ENCODE measurements around the gene MBNL2. TPM values are rescaled to one million over a fixed set of nuclear protein-coding genes. Genes with fewer than 3 reads are reported as not detected.

Gene MBNL2
- total and polyA plus RNA-seq, 2 experiments from 2014 or later, result 27.4 to 97.9 TPM

DNA sequence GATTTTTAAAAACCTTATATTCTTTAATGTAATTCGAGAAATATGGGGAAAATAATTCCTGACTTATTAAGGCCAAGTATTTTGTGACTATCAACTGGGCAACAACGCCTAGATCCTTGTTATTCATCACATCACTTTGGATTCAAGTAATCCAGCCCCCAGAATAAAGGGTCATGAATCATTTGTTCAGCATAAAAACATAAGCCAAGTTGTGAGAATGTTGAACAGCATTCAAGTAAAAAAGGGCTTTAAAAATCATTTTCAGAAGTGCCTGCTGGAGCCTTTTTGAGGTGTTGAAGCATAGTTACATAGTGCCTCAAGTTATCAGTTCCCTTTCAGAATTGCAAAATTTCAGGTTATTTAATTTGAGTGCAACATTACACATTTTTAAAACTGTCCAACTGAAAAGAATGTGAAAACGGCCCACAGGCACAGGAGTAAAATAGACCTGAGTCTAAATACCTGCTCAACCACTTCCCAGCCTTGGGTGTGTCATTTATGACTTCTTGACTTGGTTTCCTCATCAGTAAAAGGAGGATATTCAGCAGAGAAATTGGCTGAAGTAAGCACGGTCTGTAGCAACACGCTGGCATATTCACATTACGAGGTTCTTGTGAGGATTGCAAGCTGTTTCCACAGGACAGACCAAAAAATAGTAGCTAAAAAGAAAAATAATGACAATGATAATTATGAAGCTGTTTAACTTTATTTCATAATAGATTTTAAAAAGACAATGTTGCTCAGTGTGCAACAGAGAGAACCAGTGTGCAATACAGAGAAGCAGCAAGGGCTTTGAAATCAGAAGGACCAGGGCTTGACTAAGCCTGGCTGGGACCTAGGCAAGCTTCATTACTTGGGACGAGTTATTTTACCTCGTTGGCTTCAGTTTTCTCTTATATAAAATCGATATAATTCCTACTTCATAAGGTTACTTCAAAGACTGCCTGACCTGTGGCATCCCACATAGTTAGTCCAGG is 56.6 kb downstream of the MBNL2 start:
- WGBS (ENCODE audit: low lambda C conversion rate, missing lambda C conversion rate), result 77% methylated on average over 9 of the region's 9 CpGs

DNA sequence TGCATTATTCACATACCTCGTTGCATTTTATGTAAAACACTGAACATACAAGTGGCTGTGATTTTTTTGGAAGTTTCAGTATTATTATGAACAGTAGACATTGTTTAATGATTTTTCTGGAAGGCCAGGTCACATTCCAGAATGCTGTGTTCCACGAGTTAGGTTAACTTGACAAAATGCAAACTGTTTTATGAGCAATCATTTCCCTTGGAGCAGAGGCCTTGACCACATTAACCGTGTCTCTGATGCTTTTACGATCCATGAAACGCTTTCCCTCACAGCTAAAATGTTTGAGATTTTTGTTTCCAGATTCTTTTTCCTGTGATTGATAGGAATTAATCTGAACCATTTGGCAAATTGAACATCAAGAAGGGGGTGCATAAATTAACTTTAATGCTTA is 57.8 kb downstream of the MBNL2 start:
- peaks cover 92% of the 10 kb centered on the region for H3K79me2 ChIP-seq
- H3K9me3 ChIP-seq (ENCODE audit: low read depth), result no peaks in the 10 kb centered on the region
- 27% methylated on average over 5 of the region's 5 CpGs for WGBS (ENCODE audit: low lambda C conversion rate, missing lambda C conversion rate)
- no peak overlapping the region for H2AFZ ChIP-seq
- peaks cover 48% of the 10 kb centered on the region for H3K4me1 ChIP-seq (ENCODE audit: insufficient read depth)
- H3K36me3 ChIP-seq (replicated peaks; ENCODE audit: insufficient read depth, low read depth), result no peaks in the 10 kb centered on the region
- no peak overlapping the region for H3K4me3 ChIP-seq
- no peaks in the 10 kb centered on the region for H3K27me3 ChIP-seq
- no peaks in the 10 kb centered on the region for H3K9me2 ChIP-seq (replicated peaks; ENCODE audit: insufficient read depth)
- H4K20me1 ChIP-seq (ENCODE audit: insufficient read depth, poor library complexity, severe bottlenecking), result peaks cover 50% of the 10 kb centered on the region
- peak overlapping the region; percentile 77 for H3K27ac ChIP-seq
- TF ChIP-seq EZH2phosphoT487 (IDR thresholded peaks at IDR 0.05; ENCODE audit: low read depth, severe bottlenecking, unreplicated experiment) (no peak), EZH2 (IDR thresholded peaks at IDR 0.05; ENCODE audit: borderline replicate concordance) (no peak)
- TF ChIP-seq, protein P1, sequence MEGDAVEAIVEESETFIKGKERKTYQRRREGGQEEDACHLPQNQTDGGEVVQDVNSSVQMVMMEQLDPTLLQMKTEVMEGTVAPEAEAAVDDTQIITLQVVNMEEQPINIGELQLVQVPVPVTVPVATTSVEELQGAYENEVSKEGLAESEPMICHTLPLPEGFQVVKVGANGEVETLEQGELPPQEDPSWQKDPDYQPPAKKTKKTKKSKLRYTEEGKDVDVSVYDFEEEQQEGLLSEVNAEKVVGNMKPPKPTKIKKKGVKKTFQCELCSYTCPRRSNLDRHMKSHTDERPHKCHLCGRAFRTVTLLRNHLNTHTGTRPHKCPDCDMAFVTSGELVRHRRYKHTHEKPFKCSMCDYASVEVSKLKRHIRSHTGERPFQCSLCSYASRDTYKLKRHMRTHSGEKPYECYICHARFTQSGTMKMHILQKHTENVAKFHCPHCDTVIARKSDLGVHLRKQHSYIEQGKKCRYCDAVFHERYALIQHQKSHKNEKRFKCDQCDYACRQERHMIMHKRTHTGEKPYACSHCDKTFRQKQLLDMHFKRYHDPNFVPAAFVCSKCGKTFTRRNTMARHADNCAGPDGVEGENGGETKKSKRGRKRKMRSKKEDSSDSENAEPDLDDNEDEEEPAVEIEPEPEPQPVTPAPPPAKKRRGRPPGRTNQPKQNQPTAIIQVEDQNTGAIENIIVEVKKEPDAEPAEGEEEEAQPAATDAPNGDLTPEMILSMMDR (IDR thresholded peaks at IDR 0.05; ENCODE audit: poor library complexity), result no peak
- peak overlapping the region; percentile 41 for H3K4me2 ChIP-seq
- no peak for DNase-seq (ENCODE audit: low spot score)

More for the DNA sequence above, 56.6 kb downstream of the MBNL2 start:
- no peaks in the 10 kb centered on the region for H3K36me3 ChIP-seq (replicated peaks; ENCODE audit: insufficient read depth, low read depth)
- no peaks in the 10 kb centered on the region for H3K27me3 ChIP-seq
- peak overlapping the region; percentile 41 for H3K4me2 ChIP-seq
- H3K9me3 ChIP-seq (ENCODE audit: low read depth), result no peaks in the 10 kb centered on the region
- DNase-seq (ENCODE audit: low spot score), result no peak
- peaks cover 87% of the 10 kb centered on the region for H3K79me2 ChIP-seq
- H4K20me1 ChIP-seq (ENCODE audit: insufficient read depth, poor library complexity, severe bottlenecking), result peaks cover 50% of the 10 kb centered on the region
- H3K27ac ChIP-seq, result peak overlapping the region; percentile 77
- no peak overlapping the region for H2AFZ ChIP-seq
- H3K9me2 ChIP-seq (replicated peaks; ENCODE audit: insufficient read depth), result no peaks in the 10 kb centered on the region
- H3K4me1 ChIP-seq (ENCODE audit: insufficient read depth), result peaks cover 56% of the 10 kb centered on the region
- no peak overlapping the region for H3K4me3 ChIP-seq
- TF ChIP-seq EZH2phosphoT487 (IDR thresholded peaks at IDR 0.05; ENCODE audit: low read depth, severe bottlenecking, unreplicated experiment) (no peak), EZH2 (IDR thresholded peaks at IDR 0.05; ENCODE audit: borderline replicate concordance) (no peak)
- TF ChIP-seq, protein P1 (IDR thresholded peaks at IDR 0.05; ENCODE audit: poor library complexity), result no peak

DNA sequence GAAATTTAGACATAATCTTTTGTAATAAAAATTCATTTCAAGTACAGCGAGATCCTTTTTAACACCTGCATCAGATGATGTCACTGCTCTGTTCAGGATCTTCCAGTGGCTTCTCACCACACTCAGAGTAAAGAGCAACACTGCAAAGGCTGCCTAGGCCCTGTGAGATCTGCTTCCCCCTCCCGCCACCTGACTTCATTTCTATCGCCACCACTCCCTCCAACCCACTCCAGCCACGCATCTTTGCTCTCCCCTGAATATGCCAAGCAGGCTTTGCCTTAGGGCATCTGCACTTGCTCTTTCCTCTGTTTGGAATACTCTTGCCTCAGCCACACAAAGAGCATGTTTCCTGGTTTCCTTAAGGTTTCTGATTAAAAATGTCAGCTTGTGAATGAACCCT is 58.3 kb downstream of the MBNL2 start:
- Histone ChIP-seq H3K27ac (peak overlapping the region; percentile 77), H3K4me3 (no peak overlapping the region), H3K27me3 (no peaks in the 10 kb centered on the region), H2AFZ (no peak overlapping the region), H3K4me1 (ENCODE audit: insufficient read depth) (peaks cover 42% of the 10 kb centered on the region), H3K36me3 (replicated peaks; ENCODE audit: insufficient read depth, low read depth) (no peaks in the 10 kb centered on the region), H3K9me3 (ENCODE audit: low read depth) (no peaks in the 10 kb centered on the region), H4K20me1 (ENCODE audit: insufficient read depth, poor library complexity, severe bottlenecking) (peaks cover 50% of the 10 kb centered on the region), H3K4me2 (peak overlapping the region; percentile 41), H3K9me2 (replicated peaks; ENCODE audit: insufficient read depth) (no peaks in the 10 kb centered on the region), H3K79me2 (peaks cover 98% of the 10 kb centered on the region)
- WGBS (ENCODE audit: low lambda C conversion rate, missing lambda C conversion rate), result 72% methylated on average over 4 of the region's 4 CpGs
- TF ChIP-seq EZH2phosphoT487 (IDR thresholded peaks at IDR 0.05; ENCODE audit: low read depth, severe bottlenecking, unreplicated experiment) (no peak), EZH2 (IDR thresholded peaks at IDR 0.05; ENCODE audit: borderline replicate concordance) (no peak)
- TF ChIP-seq, protein P1 (IDR thresholded peaks at IDR 0.05; ENCODE audit: poor library complexity), result no peak
- DNase-seq (ENCODE audit: low spot score), result no peak
